Measurements from ENCODE around the gene KLF13. TPM values are rescaled to one million over a fixed set of nuclear protein-coding genes. Genes with fewer than 3 reads are reported as not detected.

KLF13 gene
- total and polyA plus RNA-seq, 2 donors (not counting 1 experiment from before 2014, with no cell fraction given) = 65.5 to 140 TPM

DNA sequence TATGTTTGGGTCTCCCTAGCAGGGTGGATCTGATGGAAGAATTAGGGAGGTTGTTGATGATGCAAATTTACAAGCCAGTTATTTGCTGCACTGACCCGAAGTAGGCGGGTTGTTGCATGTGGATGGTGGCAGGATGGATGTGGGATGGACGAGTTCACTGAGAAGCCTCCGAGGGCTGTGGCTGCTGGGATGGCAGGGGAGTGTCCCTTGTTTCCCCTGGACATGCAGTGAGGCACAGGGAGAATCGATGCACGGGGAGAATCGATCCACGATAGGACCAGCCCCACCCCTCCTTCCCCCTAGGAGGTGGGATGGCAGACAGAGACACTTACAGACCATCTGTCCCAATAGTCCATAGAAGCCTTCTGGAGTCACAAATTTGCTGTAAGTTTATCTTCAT is 31.0 kb upstream of the KLF13 start:
- H3K9me3 Mint-ChIP-seq (ENCODE audit: insufficient read depth) = no peaks in the 10 kb centered on the region
- H3K27ac ChIP-seq (ENCODE audit: low read length in 2 of 2) = no peak overlapping the region
- no peaks in the 10 kb centered on the region for H4K20me1 ChIP-seq (ENCODE audit: control insufficient read depth, insufficient read depth, low read length, poor library complexity, severe bottlenecking)
- no peak for DNase-seq
- H3K27me3 ChIP-seq (replicated peaks in 1 of 4; ENCODE audit: control extremely low read depth in 1 of 4, control insufficient read depth in 3 of 4, insufficient read depth in 4 of 4, low read length in 3 of 4) = no peaks in the 10 kb centered on the region
- H3K27ac Mint-ChIP-seq = no peak overlapping the region
- no peak overlapping the region for H3K4me2 ChIP-seq (replicated peaks; ENCODE audit: low read depth, low read length, poor library complexity, severe bottlenecking)
- H3K9ac ChIP-seq (ENCODE audit: low read length) = no peak overlapping the region
- H3K4me3 Mint-ChIP-seq = no peak overlapping the region
- H3K27me3 Mint-ChIP-seq = peaks cover 6% of the 10 kb centered on the region
- no peak overlapping the region for H3K4me3 ChIP-seq (ENCODE audit: control extremely low read depth in 1 of 5, extremely low read depth in 1 of 5, insufficient read depth in 1 of 5, low read depth in 2 of 5, low read length in 4 of 5)
- POLR2A ChIA-PET = no interaction called here
- H3K79me2 ChIP-seq (ENCODE audit: control insufficient read depth, insufficient read depth, low read length) = no peaks in the 10 kb centered on the region
- H3K4me1 ChIP-seq (ENCODE audit: control insufficient read depth in 2 of 2, insufficient read depth in 2 of 2, low read length in 2 of 2) = peaks cover 0 to 1% of the 10 kb centered on the region in 2 donors
- intact Hi-C loops (cut with micrococcal nuclease) = no loop called here
- H3K9me3 ChIP-seq (ENCODE audit: control extremely low read depth in 1 of 3, control insufficient read depth in 2 of 3, insufficient read depth in 1 of 3, low read length in 2 of 3) = no peaks in the 10 kb centered on the region
- no peak for TF ChIP-seq EZH2 (IDR thresholded peaks at IDR 0.05; ENCODE audit: borderline replicate concordance, insufficient read depth, low read depth, low read length, poor library complexity, severe bottlenecking)
- H3K36me3 ChIP-seq (replicated peaks in 1 of 2; ENCODE audit: control extremely low read depth in 1 of 2, control insufficient read depth in 1 of 2, extremely low read depth in 1 of 2, insufficient read depth in 2 of 2, low read length in 1 of 2) = no peaks in the 10 kb centered on the region
- WGBS (ENCODE audit: insufficient coverage) = 96% methylated on average over 4 of the region's 8 CpGs
- no peak overlapping the region for H2AFZ ChIP-seq (ENCODE audit: insufficient read depth, low read depth, low read length, poor library complexity, severe bottlenecking)
- H3K4me1 Mint-ChIP-seq = no peaks in the 10 kb centered on the region
- CTCF ChIA-PET = interaction anchor here (1.1 kb wide), 1 partner anchor 80 kb away, joined by 4 read pairs; no protein-coding TSS in a partner anchor
- ATAC-seq (ENCODE audit: low read depth) = no peak

DNA sequence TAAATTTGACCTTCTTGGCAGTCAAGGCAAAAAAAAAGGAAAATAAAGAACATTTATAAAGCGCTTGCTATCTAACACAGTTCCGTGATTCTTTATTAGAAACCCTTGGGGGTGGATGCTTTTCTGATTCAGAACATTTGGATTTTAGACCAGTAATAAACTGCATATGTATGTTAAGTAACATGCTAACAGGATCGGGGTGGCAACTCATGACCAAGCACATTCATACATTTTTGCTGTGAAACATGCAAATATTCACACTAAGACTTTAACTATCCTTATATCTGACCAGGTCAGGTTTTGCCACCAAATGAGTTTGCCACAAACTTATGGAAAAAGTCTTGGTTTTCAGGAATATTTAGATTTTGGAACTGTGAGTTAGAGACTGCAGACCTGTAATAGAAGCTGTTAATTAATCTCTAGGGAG is 30.4 kb upstream of the KLF13 start:
- POLR2A ChIA-PET = no interaction called here
- H3K4me2 ChIP-seq (replicated peaks; ENCODE audit: low read depth, low read length, poor library complexity, severe bottlenecking) = no peak overlapping the region

More for the DNA sequence above, 30.4 kb upstream of the KLF13 start:
- no peak for ATAC-seq (ENCODE audit: low read depth)
- Mint-ChIP-seq H3K9me3 (ENCODE audit: insufficient read depth) (no peaks in the 10 kb centered on the region), H3K27me3 (peaks cover 6% of the 10 kb centered on the region), H3K27ac (no peak overlapping the region), H3K4me3 (no peak overlapping the region), H3K4me1 (peaks cover 3% of the 10 kb centered on the region)
- H2AFZ ChIP-seq (ENCODE audit: insufficient read depth, low read depth, low read length, poor library complexity, severe bottlenecking) = no peak overlapping the region
- no peaks in the 10 kb centered on the region for H3K27me3 ChIP-seq (replicated peaks in 1 of 4; ENCODE audit: control extremely low read depth in 1 of 4, control insufficient read depth in 3 of 4, insufficient read depth in 4 of 4, low read length in 3 of 4)
- no peak for DNase-seq
- H3K9me3 ChIP-seq (ENCODE audit: control extremely low read depth in 1 of 3, control insufficient read depth in 2 of 3, insufficient read depth in 1 of 3, low read length in 2 of 3) = no peaks in the 10 kb centered on the region
- no peak overlapping the region for H3K27ac ChIP-seq (ENCODE audit: low read length in 2 of 2)
- no peak overlapping the region for H3K4me3 ChIP-seq (ENCODE audit: control extremely low read depth in 1 of 5, extremely low read depth in 1 of 5, insufficient read depth in 1 of 5, low read depth in 2 of 5, low read length in 4 of 5)
- peaks cover 5 to 7% of the 10 kb centered on the region in 2 donors for H3K4me1 ChIP-seq (ENCODE audit: control insufficient read depth in 2 of 2, insufficient read depth in 2 of 2, low read length in 2 of 2)
- H4K20me1 ChIP-seq (ENCODE audit: control insufficient read depth, insufficient read depth, low read length, poor library complexity, severe bottlenecking) = no peaks in the 10 kb centered on the region
- CTCF ChIA-PET = interaction anchor here (1.1 kb wide), 1 partner anchor 81 kb away, joined by 4 read pairs; no protein-coding TSS in a partner anchor
- TF ChIP-seq, protein P1, sequence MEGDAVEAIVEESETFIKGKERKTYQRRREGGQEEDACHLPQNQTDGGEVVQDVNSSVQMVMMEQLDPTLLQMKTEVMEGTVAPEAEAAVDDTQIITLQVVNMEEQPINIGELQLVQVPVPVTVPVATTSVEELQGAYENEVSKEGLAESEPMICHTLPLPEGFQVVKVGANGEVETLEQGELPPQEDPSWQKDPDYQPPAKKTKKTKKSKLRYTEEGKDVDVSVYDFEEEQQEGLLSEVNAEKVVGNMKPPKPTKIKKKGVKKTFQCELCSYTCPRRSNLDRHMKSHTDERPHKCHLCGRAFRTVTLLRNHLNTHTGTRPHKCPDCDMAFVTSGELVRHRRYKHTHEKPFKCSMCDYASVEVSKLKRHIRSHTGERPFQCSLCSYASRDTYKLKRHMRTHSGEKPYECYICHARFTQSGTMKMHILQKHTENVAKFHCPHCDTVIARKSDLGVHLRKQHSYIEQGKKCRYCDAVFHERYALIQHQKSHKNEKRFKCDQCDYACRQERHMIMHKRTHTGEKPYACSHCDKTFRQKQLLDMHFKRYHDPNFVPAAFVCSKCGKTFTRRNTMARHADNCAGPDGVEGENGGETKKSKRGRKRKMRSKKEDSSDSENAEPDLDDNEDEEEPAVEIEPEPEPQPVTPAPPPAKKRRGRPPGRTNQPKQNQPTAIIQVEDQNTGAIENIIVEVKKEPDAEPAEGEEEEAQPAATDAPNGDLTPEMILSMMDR (IDR thresholded peaks at IDR 0.05) = no peak
- TF ChIP-seq EZH2 (IDR thresholded peaks at IDR 0.05; ENCODE audit: borderline replicate concordance, insufficient read depth, low read depth, low read length, poor library complexity, severe bottlenecking) = no peak
- H3K79me2 ChIP-seq (ENCODE audit: control insufficient read depth, insufficient read depth, low read length) = no peaks in the 10 kb centered on the region
- H3K36me3 ChIP-seq (replicated peaks in 1 of 2; ENCODE audit: control extremely low read depth in 1 of 2, control insufficient read depth in 1 of 2, extremely low read depth in 1 of 2, insufficient read depth in 2 of 2, low read length in 1 of 2) = no peaks in the 10 kb centered on the region
- no CpG with 5 or more reads among the region's 3 CpGs for WGBS (ENCODE audit: insufficient coverage)
- no peak overlapping the region for H3K9ac ChIP-seq (ENCODE audit: low read length)
- intact Hi-C loops (cut with micrococcal nuclease) = no loop called here

Measured in B cell (primary cell).